Ascending aorta (tissue), 2 donors: ENCODE data around the gene CCNG1. TPM values are rescaled to one million over a fixed set of nuclear protein-coding genes. Genes with fewer than 3 reads are reported as not detected.
"Not testable (repeated sequence)": the region's sequence is repeated elsewhere in the genome, so short reads cannot be mapped to it uniquely, and the experiment has no call there.

Source experiments
- DNase-seq, 2 donors: peaks; one replicate each; pipeline ENCODE4 v3.0.0-alpha.2; 2019; ENCODE audit warnings: low spot score in 2 of 2
- H3K27ac ChIP-seq, 2 donors: fragments of 200-600 bp; sonication (generic); one replicate each; pipeline ENCODE4 v1.5.1; 2016 to 2017; ENCODE audit warnings: mild to moderate bottlenecking in 1 of 2
- H3K27me3 ChIP-seq: fragments of 200-600 bp; sonication (generic); one replicate; pipeline ENCODE4 v1.5.1; 2017
- H3K36me3 ChIP-seq, 2 donors: fragments of 200-600 bp; sonication (generic); one replicate each; pipeline ENCODE4 v1.5.1; 2016
- H3K4me1 ChIP-seq, 2 donors: fragments of 200-600 bp; sonication (generic); one replicate each; pipeline ENCODE4 v1.5.1; 2016 to 2017; ENCODE audit warnings: mild to moderate bottlenecking in 1 of 2
- H3K4me3 ChIP-seq, 2 donors: fragments of 200-600 bp; sonication (generic); one replicate each; pipeline ENCODE4 v1.5.1; 2016 to 2017; ENCODE audit warnings: mild to moderate bottlenecking in 1 of 2
- H3K9me3 ChIP-seq, 2 donors: fragments of 200-600 bp; sonication (generic); one replicate each; pipeline ENCODE4 v1.5.1; 2016
- intact Hi-C: fragments of 100-400 bp; cut with DNase I; formaldehyde crosslinking; loops from one replicate; pipeline ENCODE4 v1.15.1; 2023
- total RNA-seq: library from RNA; depleted of rRNA; stranded (reverse); fragments of >200 nt; gene quantifications from one replicate; pipeline ENCODE4 v1.1.0, GENCODE V29; 2016
- TF ChIP-seq, protein P1 (sequence below), 3 experiments: fragments of 200-600 bp in 2 of 3; fragments of 450-650 bp in 1 of 3; sonication (generic) in 2 of 3; IDR thresholded peaks; one replicate each; pipeline ENCODE4 v1.5.1; 2016 to 2019; ENCODE audit warnings: antibody characterized with exemption in 3 of 3, mild to moderate bottlenecking in 1 of 3, moderate library complexity in 1 of 3

CCNG1 gene
- total RNA-seq, 1 donor from 2014 or later, result 20.5 TPM

DNA sequence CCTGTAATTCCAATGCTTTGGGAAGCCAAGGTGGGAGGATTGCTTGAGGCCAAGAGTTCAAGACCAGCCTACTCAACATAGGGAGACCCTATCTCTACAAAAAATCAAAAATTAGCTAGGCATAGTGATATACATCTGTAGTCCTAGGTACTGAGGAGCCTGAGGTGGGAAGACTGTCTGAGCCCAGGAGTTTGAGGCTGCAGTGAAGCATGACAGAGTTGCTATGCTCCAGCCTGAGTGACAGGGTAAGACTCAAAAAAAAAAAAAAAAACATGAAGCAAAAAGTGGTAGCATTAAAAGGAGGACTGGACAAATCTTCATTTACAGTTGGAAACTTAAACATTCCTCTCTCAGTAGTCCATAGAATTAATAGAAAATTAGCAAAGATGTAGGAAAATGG lies 9.8 kb downstream of the CCNG1 start:
- no peak overlapping the region for H3K4me3 ChIP-seq
- TF ChIP-seq, protein P1, sequence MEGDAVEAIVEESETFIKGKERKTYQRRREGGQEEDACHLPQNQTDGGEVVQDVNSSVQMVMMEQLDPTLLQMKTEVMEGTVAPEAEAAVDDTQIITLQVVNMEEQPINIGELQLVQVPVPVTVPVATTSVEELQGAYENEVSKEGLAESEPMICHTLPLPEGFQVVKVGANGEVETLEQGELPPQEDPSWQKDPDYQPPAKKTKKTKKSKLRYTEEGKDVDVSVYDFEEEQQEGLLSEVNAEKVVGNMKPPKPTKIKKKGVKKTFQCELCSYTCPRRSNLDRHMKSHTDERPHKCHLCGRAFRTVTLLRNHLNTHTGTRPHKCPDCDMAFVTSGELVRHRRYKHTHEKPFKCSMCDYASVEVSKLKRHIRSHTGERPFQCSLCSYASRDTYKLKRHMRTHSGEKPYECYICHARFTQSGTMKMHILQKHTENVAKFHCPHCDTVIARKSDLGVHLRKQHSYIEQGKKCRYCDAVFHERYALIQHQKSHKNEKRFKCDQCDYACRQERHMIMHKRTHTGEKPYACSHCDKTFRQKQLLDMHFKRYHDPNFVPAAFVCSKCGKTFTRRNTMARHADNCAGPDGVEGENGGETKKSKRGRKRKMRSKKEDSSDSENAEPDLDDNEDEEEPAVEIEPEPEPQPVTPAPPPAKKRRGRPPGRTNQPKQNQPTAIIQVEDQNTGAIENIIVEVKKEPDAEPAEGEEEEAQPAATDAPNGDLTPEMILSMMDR (IDR thresholded peaks at IDR 0.05), result no peak
- DNase-seq, result no peak
- H3K4me1 ChIP-seq, result no peaks in the 10 kb centered on the region
- no peak overlapping the region for H3K27ac ChIP-seq
- no peaks in the 10 kb centered on the region for H3K27me3 ChIP-seq
- H3K9me3 ChIP-seq, result no peaks in the 10 kb centered on the region
- intact Hi-C loops, result no loop called here
- H3K36me3 ChIP-seq, result peaks cover 41 to 75% of the 10 kb centered on the region in 2 donors

DNA sequence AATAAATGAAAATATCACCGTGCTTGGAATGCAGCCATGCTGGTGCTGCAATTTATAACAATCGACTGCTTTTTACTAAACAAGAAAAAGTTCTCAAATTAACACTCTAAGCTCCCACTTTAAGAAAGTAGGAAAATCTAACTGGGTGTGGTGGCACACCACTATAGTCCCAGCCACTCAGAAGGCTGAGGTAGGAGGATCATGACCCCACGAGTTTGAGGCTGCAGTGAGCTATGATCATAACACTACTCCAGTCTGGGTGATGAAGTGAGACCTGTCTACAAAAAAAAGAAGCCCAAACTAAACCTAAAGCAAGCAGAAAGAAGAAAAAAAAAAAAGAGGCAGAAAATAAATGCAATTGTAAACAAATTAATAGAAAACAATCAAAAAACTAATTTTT lies 10.5 kb downstream of the CCNG1 start:
- no peak for DNase-seq
- Histone ChIP-seq H3K36me3 (peaks cover 34 to 74% of the 10 kb centered on the region in 2 donors), H3K4me1 (no peaks in the 10 kb centered on the region), H3K4me3 (no peak overlapping the region), H3K27ac (no peak overlapping the region), H3K9me3 (no peaks in the 10 kb centered on the region), H3K27me3 (no peaks in the 10 kb centered on the region)
- TF ChIP-seq, protein P1 (IDR thresholded peaks at IDR 0.05), result no peak
- intact Hi-C loops, result no loop called here

DNA sequence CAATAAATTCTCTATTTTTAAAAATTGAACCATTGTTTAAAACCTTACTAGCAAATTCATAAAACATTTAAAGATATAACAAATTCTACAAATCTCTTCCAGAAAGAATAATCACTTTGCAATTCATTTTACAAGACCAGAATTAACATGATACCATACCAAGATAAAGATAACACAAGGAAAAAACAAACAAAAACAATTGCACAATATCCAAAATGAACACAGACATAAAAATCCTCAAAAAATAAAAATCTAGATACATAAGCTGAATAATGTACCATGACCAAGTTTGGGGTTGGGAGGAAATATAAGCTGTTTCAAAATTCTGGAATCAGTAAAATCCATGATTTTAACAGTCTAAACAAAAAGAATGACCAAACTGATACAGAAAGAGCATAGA lies 11.1 kb downstream of the CCNG1 start:
- DNase-seq, result no peak
- TF ChIP-seq, protein P1 (IDR thresholded peaks at IDR 0.05), result no peak
- Histone ChIP-seq H3K27me3 (no peaks in the 10 kb centered on the region), H3K27ac (no peak overlapping the region), H3K36me3 (peaks cover 35 to 70% of the 10 kb centered on the region in 2 donors), H3K9me3 (no peaks in the 10 kb centered on the region), H3K4me3 (no peak overlapping the region), H3K4me1 (no peaks in the 10 kb centered on the region)
- intact Hi-C loops, result no loop called here

DNA sequence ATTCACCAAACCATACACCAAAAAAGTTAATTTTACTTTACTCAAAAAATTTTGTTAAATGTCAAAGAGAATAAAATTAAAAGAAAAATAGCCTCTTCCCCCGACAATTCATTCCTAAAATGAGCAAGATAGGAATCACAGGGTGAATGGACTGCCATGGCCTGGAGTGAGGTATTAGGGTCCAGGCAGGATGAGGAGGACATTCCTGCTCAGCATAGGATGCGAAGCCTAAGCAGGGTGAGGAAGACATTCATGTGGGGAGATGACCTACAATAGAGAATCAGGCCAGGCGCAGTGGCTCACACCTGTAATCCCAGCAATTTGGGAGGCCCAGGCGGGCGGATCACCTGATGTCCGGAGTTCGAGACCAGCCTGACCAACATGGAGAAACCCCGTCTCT lies 14.1 kb downstream of the CCNG1 start:
- Histone ChIP-seq H3K4me3 (no peak overlapping the region), H3K9me3 (no peaks in the 10 kb centered on the region), H3K27ac (no peak overlapping the region), H3K36me3 (peaks cover 14 to 67% of the 10 kb centered on the region in 2 donors), H3K4me1 (peaks cover 0 to 2% of the 10 kb centered on the region in 2 donors), H3K27me3 (no peaks in the 10 kb centered on the region)
- DNase-seq, result no peak
- intact Hi-C loops, result no loop called here
- TF ChIP-seq, protein P1 (IDR thresholded peaks at IDR 0.05), result no peak

DNA sequence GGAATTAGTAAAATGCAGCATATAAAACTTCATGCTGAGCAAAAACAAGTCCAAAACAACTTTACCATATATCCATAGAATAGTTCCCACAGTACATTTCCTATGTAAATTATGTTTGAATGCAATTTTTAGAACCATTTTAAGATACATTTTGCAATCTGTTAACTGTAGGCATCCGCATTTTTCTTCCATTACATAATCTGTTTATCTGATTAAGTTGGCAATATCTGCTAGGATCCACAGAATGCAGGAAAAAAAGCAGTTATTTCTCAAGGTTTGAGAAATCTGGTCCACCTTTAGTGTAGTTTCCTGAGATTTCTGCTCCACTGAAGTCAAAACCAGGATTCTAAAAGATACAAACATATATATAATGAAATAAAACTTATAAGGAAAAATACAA lies 16.3 kb downstream of the CCNG1 start:
- intact Hi-C loops, result no loop called here
- Histone ChIP-seq H3K27me3 (no peaks in the 10 kb centered on the region), H3K4me1 (peaks cover 0 to 2% of the 10 kb centered on the region in 2 donors), H3K36me3 (peaks cover 5 to 51% of the 10 kb centered on the region in 2 donors), H3K4me3 (no peak overlapping the region), H3K9me3 (no peaks in the 10 kb centered on the region), H3K27ac (no peak overlapping the region)
- DNase-seq, result no peak
- TF ChIP-seq, protein P1 (IDR thresholded peaks at IDR 0.05), result no peak

DNA sequence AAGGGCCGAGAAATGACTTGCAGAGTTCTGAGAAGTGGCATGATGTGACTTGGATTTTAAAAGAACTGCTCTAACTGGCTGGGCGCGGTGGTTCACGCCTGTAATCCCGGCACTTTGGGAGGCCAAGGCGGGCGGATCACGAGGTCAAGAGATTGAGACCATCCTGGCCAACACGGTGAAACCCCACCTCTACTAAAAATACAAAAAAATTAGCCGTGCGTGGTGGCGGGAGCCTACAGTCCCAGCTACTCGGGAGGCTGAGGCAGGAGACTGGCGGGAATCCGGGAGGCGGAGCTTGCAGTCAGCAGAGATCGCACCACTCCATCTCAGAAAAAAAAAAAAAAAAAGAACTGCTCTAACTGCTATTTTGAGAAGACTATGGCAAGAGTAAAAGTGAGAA lies 18.0 kb downstream of the CCNG1 start:
- H3K4me3 ChIP-seq, H3K27me3 ChIP-seq, H3K27ac ChIP-seq, DNase-seq, intact Hi-C loops, H3K4me1 ChIP-seq, H3K9me3 ChIP-seq: not testable (repeated sequence)
- H3K36me3 ChIP-seq, result peaks cover 5 to 39% of the 10 kb centered on the region in 2 donors
